Hematopoietic multipotent progenitor cell treated with erythropoietin and hydrocortisone succinate and interleukin-3 and kit ligand, for 4 days (in vitro differentiated cells): ENCODE results near the gene ACOT7.
"Not testable (repeated sequence)": the region's sequence is repeated elsewhere in the genome, so short reads cannot be mapped to it uniquely, and the experiment has no call there.

Source experiments
- DNase-seq: peaks from one replicate; pipeline ENCODE4 v3.0.0-alpha.2; 2015

ACOT7 gene

GRCh38 chr1:6219641-6220040 lies 173.9 kb downstream of the ACOT7 start:
- DNase-seq: not testable (repeated sequence)

DNA sequence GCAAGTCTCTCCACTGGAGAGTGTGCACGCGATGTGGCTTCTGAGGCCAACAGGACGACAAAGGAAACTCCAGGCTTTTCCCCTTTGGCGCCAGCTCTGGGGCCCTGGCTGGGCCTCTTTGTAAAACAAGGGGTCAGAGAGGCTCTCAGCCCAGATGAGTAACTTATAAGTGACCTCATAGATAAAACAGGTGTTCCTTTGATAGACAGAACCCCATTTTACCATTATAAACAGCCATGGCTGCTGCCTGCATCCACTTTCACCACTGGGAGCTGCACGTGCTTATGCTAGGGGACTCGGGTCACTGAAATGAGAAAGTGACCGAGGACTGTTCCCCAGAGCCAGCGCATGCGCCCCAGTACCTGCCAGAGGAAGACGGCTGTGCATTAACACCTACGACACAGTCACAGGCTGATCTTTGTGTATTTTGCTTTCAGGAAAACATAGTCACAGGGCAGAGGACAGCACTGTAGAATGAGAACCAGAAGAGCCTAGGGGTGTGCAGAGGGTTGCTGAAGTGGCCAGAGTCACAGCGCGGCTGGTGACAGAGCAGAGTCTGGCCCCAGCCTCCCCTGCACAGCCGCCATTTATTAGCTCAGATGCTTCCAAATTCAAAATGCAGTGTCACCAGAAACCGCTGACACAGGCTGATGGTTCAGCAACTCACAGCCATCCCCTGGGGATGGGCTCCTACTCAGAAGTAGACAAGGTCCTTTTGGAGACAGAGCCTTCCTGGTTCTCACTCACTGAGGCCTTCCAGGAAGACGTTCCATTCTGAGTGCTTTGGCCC lies 175.0 kb downstream of the ACOT7 start:
- no peak for DNase-seq
